ENCODE results near the gene EZH2. TPM values are rescaled to one million over a fixed set of nuclear protein-coding genes. Genes with fewer than 3 reads are reported as not detected.

EZH2 gene
- total and polyA plus RNA-seq, 11 donors = 0.61 to 5.4 (median 1.3) TPM

- WGBS, 4 donors = 66 to 75% (median 69%) methylated on average over 2 of the region's 2 CpGs
- Histone ChIP-seq H3K4me1 (no peaks in the 10 kb centered on the region), H3K27me3 (no peaks in the 10 kb centered on the region), H3K36me3 (no peaks in the 10 kb centered on the region), H3K27ac (no peak overlapping the region), H3K4me3 (no peak overlapping the region), H3K9me3 (peaks cover 0 to 15% (median 10%) of the 10 kb centered on the region in 12 donors)
- no peak for TF ChIP-seq POLR2A (IDR thresholded peaks at IDR 0.05)
- no peak for TF ChIP-seq CTCF (IDR thresholded peaks at IDR 0.05)
- ATAC-seq (no peak), DNase-seq (no peak)
- intact Hi-C loops (cut with DNase I) = loop anchor here in 1 of 10 donors (5.0 kb wide), 1 partner anchor 99 kb away; no protein-coding TSS in a partner anchor
These were observed 20.8 kb downstream of the EZH2 start for GRCh38 chr7:148863324-148863723.

- DNase-seq (no peak), ATAC-seq (no peak)
- 88 to 95% (median 93%) methylated on average over 3 of the region's 3 CpGs for WGBS, 4 donors
- H3K36me3 ChIP-seq = no peaks in the 10 kb centered on the region
- H3K27me3 ChIP-seq = no peaks in the 10 kb centered on the region
- H3K27ac ChIP-seq = no peak overlapping the region
- TF ChIP-seq CTCF (IDR thresholded peaks at IDR 0.05) (no peak), POLR2A (IDR thresholded peaks at IDR 0.05) (no peak)
- no peaks in the 10 kb centered on the region for H3K4me1 ChIP-seq
- no peak overlapping the region for H3K4me3 ChIP-seq
- peaks cover 0 to 7% (median 5%) of the 10 kb centered on the region in 12 donors for H3K9me3 ChIP-seq
- intact Hi-C loops (cut with DNase I) = loop anchor here in 1 of 10 donors (5.0 kb wide), 1 partner anchor 100 kb away; no protein-coding TSS in a partner anchor
These were observed 21.6 kb downstream of the EZH2 start for GRCh38 chr7:148862481-148862880.

- H3K27ac ChIP-seq = no peak overlapping the region
- H3K36me3 ChIP-seq = no peaks in the 10 kb centered on the region
- ATAC-seq (no peak), DNase-seq (no peak)
- intact Hi-C loops (cut with DNase I) = loop anchor here in 4 of 10 donors (5.0 to 10.0 kb wide), 2 partner anchors 104 to 106 kb away; no protein-coding TSS in a partner anchor
- no peaks in the 10 kb centered on the region for H3K27me3 ChIP-seq
- no peaks in the 10 kb centered on the region for H3K9me3 ChIP-seq
- TF ChIP-seq CTCF (IDR thresholded peaks at IDR 0.05) (no peak), POLR2A (IDR thresholded peaks at IDR 0.05) (no peak)
- WGBS, 4 donors = 90 to 94% (median 92%) methylated on average over 2 of the region's 2 CpGs
- peaks cover 0 to 9% (median 0%) of the 10 kb centered on the region in 12 donors for H3K4me1 ChIP-seq
- H3K4me3 ChIP-seq = no peak overlapping the region
These were observed 25.6 kb downstream of the EZH2 start for GRCh38 chr7:148858489-148858888.

GRCh38 chr7:148856891-148857290, 27.2 kb downstream of the EZH2 start:
- peaks cover 0 to 9% (median 0%) of the 10 kb centered on the region in 12 donors for H3K4me1 ChIP-seq
- H3K27me3 ChIP-seq = no peaks in the 10 kb centered on the region
- TF ChIP-seq POLR2A (IDR thresholded peaks at IDR 0.05) (no peak), CTCF (IDR thresholded peaks at IDR 0.05) (no peak)
- ATAC-seq = no peak
- no peak for DNase-seq
- intact Hi-C loops (cut with DNase I) = loop anchor here in 5 of 10 donors (2.0 to 10.0 kb wide), 3 partner anchors 105 to 108 kb away; no protein-coding TSS in a partner anchor
- H3K27ac ChIP-seq = no peak overlapping the region
- H3K4me3 ChIP-seq = no peak overlapping the region
- no peaks in the 10 kb centered on the region for H3K36me3 ChIP-seq
- H3K9me3 ChIP-seq = no peaks in the 10 kb centered on the region
- WGBS, 4 donors = 82 to 87% (median 85%) methylated on average over 5 of the region's 5 CpGs

Measured in heart left ventricle (tissue), 16 donors.